MM.1S (cell line): ENCODE measurements around the gene GALNT10.

Experiments used
- CTCF ChIP-seq: fragments of 300-600 bp; sonication (generic); IDR thresholded peaks from 2 replicates; pipeline ENCODE4 v1.5.1; 2016; ENCODE audit warnings: antibody characterized with exemption, low read length, mixed read lengths
- EZH2 ChIP-seq: fragments of 300-600 bp; sonication (generic); optimal IDR thresholded peaks from 2 replicates; pipeline ENCODE3; 2017; ENCODE audit warnings: low read depth, mild to moderate bottlenecking, antibody characterized with exemption, low read length, mixed read lengths
- EZH2phosphoT487 ChIP-seq: fragments of 300-600 bp; sonication (generic); IDR thresholded peaks from 2 replicates; pipeline ENCODE4 v1.6.1; 2018; ENCODE audit warnings: antibody characterized with exemption, low read length

GRCh38 chr5:154465169-154465568 is 274.6 kb downstream of the GALNT10 start:
- TF ChIP-seq EZH2: no peak
- no peak for TF ChIP-seq CTCF
- no peak for TF ChIP-seq EZH2phosphoT487
